AG04449 (cell line): ENCODE results near the gene DCDC1.
"Not testable (repeated sequence)": the region's sequence is repeated elsewhere in the genome, so short reads cannot be mapped to it uniquely, and the experiment has no call there.

Experiments
- CTCF ChIA-PET: fragments of 350-600 bp; formaldehyde crosslinking; extraction: SDS; loops from one replicate; lab custom pipeline; 2021; ENCODE audit warnings: antibody characterized with exemption; lab: Yijun Ruan, JAX
- POLR2A ChIA-PET: fragments of 400-600, 350-600 bp; formaldehyde crosslinking; extraction: SDS; loops from one replicate; lab custom pipeline; 2020; ENCODE audit warnings: antibody characterized with exemption, inconsistent platforms; lab: Yijun Ruan, JAX
- DNase-seq: peaks from one replicate; pipeline ENCODE4 v3.0.0-alpha.2; 2010; ENCODE audit warnings: low read depth, low spot score
- H3K4me3 ChIP-seq: 2 replicates; pipeline ENCODE4 v1.5.1; 2011; ENCODE audit warnings: low read depth, mild to moderate bottlenecking, control low read depth, low read length
- TF ChIP-seq, protein P1 (sequence below): IDR thresholded peaks from one replicate; pipeline ENCODE4 v1.5.1; 2011; ENCODE audit warnings: mild to moderate bottlenecking, moderate library complexity, low read length, control low read depth, inconsistent platforms; ENCODE audit not compliant: insufficient read depth; ENCODE audit errors: missing control alignments

Gene DCDC1

DNA sequence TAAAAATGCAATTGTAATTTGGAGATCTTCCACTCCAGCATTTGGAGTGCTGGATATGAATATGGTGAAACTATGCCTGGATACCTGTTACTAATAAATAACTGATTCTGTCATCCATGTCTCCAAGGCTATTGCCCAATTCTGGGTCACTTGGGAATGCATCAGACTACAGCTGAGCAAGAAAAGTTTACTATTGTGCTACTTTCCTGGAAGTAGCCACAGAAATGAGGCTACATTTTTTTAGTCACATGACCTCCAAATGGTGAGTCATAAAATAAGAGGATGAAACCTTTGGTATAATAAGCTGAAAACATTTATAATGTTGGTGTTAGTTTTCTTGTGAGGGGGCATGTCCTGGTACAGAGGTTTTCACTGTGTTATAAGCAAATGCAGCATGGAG, 44.4 kb downstream of the DCDC1 start:
- CTCF ChIA-PET: no interaction called here
- peak; percentile 14 for DNase-seq

DNA sequence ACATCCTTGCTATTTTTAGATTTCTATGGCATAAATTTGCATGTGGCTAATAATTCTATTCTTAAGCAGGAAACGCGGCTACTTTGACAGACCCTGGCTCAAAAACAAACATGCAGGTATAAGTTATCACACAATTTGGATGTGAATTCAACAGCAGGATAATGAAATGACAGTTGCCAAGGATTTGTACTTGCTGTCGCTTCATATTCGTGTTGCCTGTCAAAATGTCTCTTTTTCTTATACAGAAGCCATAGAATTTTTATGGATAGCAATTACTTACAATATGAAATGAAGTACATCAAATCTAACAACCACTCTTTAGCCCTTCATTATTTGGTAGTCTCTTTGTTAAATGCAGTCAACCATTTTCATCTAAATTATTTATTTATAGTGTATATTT, 46.4 kb downstream of the DCDC1 start:
- TF ChIP-seq, protein P1, sequence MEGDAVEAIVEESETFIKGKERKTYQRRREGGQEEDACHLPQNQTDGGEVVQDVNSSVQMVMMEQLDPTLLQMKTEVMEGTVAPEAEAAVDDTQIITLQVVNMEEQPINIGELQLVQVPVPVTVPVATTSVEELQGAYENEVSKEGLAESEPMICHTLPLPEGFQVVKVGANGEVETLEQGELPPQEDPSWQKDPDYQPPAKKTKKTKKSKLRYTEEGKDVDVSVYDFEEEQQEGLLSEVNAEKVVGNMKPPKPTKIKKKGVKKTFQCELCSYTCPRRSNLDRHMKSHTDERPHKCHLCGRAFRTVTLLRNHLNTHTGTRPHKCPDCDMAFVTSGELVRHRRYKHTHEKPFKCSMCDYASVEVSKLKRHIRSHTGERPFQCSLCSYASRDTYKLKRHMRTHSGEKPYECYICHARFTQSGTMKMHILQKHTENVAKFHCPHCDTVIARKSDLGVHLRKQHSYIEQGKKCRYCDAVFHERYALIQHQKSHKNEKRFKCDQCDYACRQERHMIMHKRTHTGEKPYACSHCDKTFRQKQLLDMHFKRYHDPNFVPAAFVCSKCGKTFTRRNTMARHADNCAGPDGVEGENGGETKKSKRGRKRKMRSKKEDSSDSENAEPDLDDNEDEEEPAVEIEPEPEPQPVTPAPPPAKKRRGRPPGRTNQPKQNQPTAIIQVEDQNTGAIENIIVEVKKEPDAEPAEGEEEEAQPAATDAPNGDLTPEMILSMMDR: no peak
- DNase-seq: no peak
- POLR2A ChIA-PET: no interaction called here
- H3K4me3 ChIP-seq: no peak overlapping the region
- CTCF ChIA-PET: no interaction called here

More for the DNA sequence above, 44.4 kb downstream of the DCDC1 start:
- TF ChIP-seq, protein P1: no peak
- H3K4me3 ChIP-seq: no peak overlapping the region
- POLR2A ChIA-PET: no interaction called here

DNA sequence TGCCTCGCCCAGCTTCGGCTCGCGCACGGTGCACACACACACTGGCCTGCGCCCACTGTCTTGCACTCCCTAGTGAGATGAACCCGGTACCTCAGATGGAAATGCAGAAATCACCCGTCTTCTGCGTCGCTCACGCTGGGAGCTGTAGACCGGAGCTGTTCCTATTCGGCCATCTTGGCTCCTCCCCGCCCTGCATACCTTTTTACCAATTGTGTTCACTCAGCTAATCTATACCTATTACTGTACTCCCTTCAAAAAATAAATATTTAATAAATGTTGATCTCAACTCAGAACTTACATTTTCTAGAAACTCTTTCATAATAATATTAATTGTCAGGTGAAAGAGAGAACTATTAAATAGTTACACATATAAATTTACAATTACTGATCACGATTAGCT, 48.0 kb downstream of the DCDC1 start:
- CTCF ChIA-PET, H3K4me3 ChIP-seq, DNase-seq, POLR2A ChIA-PET: not testable (repeated sequence)

DNA sequence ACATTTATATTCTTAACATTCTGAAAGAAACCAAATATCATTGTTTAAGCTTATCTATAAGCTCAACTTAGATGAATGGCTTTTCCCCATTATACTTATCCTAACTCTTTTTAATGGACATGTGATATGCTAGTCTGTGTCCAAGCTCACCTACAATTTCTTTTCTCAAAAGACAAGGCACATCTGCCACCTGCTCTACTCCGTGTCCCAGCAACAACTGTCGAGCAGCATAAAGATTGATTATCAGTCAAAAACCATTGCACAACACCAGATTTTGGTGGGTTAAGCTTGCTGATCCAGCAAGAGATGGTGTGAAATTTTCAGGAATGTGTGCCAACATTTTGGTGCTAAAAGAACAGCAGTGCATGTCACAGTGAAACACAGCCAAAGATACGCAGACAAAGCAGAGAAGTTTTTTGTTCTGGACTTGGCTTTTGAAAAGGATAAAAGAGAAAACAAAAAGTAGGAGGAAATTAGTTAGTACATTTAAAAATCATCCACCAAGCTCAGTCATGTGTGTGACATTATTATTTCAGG, 65.8 kb downstream of the DCDC1 start:
- DNase-seq: no peak
- no peak overlapping the region for H3K4me3 ChIP-seq
- ChIA-PET POLR2A (no interaction called here), CTCF (no interaction called here)
- TF ChIP-seq, protein P1: no peak

DNA sequence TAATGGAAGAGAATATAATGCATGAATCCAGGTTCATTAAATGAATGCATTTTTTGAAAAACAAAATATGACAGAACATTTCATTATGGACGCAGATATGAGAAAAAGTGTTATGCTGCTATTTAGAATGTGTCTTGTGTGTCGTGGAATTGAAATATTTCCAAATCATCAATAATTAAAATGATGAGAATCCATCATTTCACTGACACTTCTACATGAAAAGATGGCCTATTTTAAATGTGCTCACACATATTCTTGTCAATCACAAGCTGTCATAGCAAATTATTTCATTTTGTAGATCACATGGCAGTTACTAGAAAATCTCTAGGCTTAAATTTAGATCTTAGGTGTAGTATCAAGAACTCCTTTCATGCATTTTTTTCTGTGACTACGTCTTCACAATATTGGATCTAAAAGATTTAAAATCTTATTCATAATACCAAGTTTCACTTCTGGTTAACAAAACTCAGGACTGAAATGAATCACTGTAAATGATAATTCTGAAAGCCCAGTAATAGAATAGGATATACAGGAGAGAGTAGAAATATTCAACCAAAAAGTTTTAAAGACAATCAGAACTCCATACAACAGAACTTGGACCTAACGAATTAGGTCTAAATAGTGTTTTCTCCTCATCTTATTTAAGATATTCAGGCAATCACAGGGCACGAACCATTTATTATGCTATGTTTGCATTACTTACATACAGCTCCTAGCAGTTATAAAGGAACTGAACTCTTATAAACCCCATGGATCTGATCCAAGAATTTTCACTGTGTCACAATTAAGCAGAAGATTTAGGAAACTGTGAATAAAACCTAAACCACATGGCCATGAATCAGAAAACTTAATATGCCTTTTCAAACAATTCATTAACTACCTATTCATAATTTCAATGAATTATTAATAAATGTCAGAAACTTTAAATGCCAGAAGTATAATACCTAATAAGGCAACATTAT, 67.7 kb downstream of the DCDC1 start:
- no peak overlapping the region for H3K4me3 ChIP-seq
- ChIA-PET POLR2A (no interaction called here), CTCF (no interaction called here)
- TF ChIP-seq, protein P1: no peak
- DNase-seq: no peak

DNA sequence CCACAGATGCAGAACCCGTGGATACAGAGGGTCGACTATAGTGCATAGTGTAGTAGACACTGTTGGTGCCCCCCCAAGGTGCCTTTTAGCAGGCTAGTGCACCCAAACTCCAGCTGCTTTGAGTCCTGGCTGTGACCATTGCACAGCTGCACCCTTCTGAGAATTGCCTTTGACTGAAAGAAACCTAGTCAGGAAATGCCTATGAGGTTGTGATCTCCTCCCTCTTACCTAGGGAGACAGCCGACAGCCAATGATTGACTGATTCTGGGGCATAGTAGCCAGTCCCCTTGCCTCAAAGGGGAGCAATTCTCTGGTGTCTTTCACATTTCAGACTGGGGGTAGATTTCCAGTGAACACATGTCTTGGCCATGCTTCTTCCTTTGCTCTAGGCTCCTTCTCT, 74.2 kb downstream of the DCDC1 start:
- ChIA-PET POLR2A (no interaction called here), CTCF (no interaction called here)
- no peak for DNase-seq
- TF ChIP-seq, protein P1: no peak
- H3K4me3 ChIP-seq: no peak overlapping the region

DNA sequence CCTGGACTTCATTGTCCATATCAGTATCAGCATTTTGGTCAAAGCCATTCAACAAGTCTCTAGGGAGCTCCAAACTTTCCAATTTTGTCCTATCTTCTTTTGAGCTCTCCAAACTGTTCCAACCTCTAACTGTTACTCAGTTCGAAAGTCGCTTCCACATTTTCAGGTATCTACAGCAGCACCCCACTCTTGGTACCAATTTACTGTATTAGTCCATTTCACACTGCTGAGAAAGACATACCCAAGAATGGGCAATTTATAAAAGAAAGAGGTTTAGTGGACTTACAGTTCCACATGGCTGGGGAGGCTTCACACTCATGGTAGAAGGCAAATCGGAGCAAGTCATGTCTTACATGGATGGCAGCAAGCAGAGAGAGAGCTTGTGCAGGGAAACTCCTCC, 96.0 kb downstream of the DCDC1 start:
- POLR2A ChIA-PET, CTCF ChIA-PET: not testable (repeated sequence)

More for the DNA sequence above, 96.0 kb downstream of the DCDC1 start:
- DNase-seq, H3K4me3 ChIP-seq: not testable (repeated sequence)
